ENCODE measurements around the gene AFF3.
"Not testable (repeated sequence)": the region's sequence is repeated elsewhere in the genome, so short reads cannot be mapped to it uniquely, and the experiment has no call there.

DNA sequence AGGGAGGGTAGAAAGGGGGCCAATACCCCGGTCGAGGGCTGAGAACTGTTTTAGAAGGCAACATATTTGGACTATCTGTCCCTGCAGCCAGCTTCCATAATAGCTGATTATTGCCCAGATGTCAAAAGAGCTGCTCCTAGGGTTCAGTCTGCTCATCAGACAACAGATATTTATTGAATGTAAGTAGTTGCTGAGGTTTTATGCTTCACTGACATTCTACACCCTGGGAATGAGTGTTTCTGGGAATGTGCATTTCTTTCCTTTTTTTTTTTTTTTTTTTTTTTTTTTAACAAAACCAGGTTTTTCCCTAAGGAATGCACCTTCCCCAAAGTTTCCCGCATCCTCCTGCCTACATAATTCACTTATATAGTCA, 33.8 kb downstream of the AFF3 start:
- TF ChIP-seq, protein P1, sequence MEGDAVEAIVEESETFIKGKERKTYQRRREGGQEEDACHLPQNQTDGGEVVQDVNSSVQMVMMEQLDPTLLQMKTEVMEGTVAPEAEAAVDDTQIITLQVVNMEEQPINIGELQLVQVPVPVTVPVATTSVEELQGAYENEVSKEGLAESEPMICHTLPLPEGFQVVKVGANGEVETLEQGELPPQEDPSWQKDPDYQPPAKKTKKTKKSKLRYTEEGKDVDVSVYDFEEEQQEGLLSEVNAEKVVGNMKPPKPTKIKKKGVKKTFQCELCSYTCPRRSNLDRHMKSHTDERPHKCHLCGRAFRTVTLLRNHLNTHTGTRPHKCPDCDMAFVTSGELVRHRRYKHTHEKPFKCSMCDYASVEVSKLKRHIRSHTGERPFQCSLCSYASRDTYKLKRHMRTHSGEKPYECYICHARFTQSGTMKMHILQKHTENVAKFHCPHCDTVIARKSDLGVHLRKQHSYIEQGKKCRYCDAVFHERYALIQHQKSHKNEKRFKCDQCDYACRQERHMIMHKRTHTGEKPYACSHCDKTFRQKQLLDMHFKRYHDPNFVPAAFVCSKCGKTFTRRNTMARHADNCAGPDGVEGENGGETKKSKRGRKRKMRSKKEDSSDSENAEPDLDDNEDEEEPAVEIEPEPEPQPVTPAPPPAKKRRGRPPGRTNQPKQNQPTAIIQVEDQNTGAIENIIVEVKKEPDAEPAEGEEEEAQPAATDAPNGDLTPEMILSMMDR (IDR thresholded peaks at IDR 0.05): not testable (repeated sequence)
- TF ChIP-seq POLR2A (IDR thresholded peaks at IDR 0.05): not testable (repeated sequence)

All from right lobe of liver (tissue), 4 donors.